ENCODE measurements around the gene LUC7L2.
"Not testable (repeated sequence)": the region's sequence is repeated elsewhere in the genome, so short reads cannot be mapped to it uniquely, and the experiment has no call there.

GRCh38 chr7:139465072-139465471 is 105.4 kb downstream of the LUC7L2 start:
- not testable (repeated sequence) for TF ChIP-seq POLR2AphosphoS5, CTCF, POLR2A (IDR thresholded peaks at IDR 0.05)
